ENCODE results near the gene DLGAP1. TPM values are rescaled to one million over a fixed set of nuclear protein-coding genes. Genes with fewer than 3 reads are reported as not detected.

DLGAP1 gene
- total RNA-seq, 6 experiments from 2014 or later = 0.19 to 1.3 (median 0.62) TPM

- no peak overlapping the region for H3K27ac Mint-ChIP-seq
- H3K27me3 Mint-ChIP-seq (ENCODE audit: insufficient read depth) = peaks cover 20% of the 10 kb centered on the region; the same call in 1 of the 2 replicates
Observed at GRCh38 chr18:3726238-3726951, 728.7 kb downstream of the DLGAP1 start.

GRCh38 chr18:3725115-3725514 lies 730.0 kb downstream of the DLGAP1 start:
- no peak for TF ChIP-seq CTCF (IDR thresholded peaks at IDR 0.05)
- H3K9me3 Mint-ChIP-seq = no peaks in the 10 kb centered on the region
- H3K27me3 Mint-ChIP-seq (ENCODE audit: insufficient read depth) = peaks cover 18% of the 10 kb centered on the region; the same call in 1 of the 2 replicates
- H3K27ac Mint-ChIP-seq = no peak overlapping the region
- DNase-seq = no peak
- no peak overlapping the region for H3K4me3 Mint-ChIP-seq
- no peaks in the 10 kb centered on the region for H3K36me3 Mint-ChIP-seq (ENCODE audit: low read depth)
- peaks cover 7% of the 10 kb centered on the region for H3K4me1 Mint-ChIP-seq (ENCODE audit: low read depth)

More at GRCh38 chr18:3726238-3726951, 728.7 kb downstream of the DLGAP1 start:
- TF ChIP-seq CTCF (IDR thresholded peaks at IDR 0.05) = no peak
- Mint-ChIP-seq H3K4me3 (no peak overlapping the region), H3K9me3 (no peaks in the 10 kb centered on the region), H3K4me1 (ENCODE audit: low read depth) (peaks cover 7% of the 10 kb centered on the region), H3K36me3 (ENCODE audit: low read depth) (no peaks in the 10 kb centered on the region)
- DNase-seq = no peak

- peaks cover 7% of the 10 kb centered on the region for H3K4me1 Mint-ChIP-seq (ENCODE audit: low read depth)
- no peak overlapping the region for H3K27ac Mint-ChIP-seq
- no peaks in the 10 kb centered on the region for H3K36me3 Mint-ChIP-seq (ENCODE audit: low read depth)
- DNase-seq = no peak
- no peak overlapping the region for H3K4me3 Mint-ChIP-seq
- no peaks in the 10 kb centered on the region for H3K9me3 Mint-ChIP-seq
- no peak for TF ChIP-seq CTCF (IDR thresholded peaks at IDR 0.05)
- peaks cover 21% of the 10 kb centered on the region; the same call in 1 of the 2 replicates for H3K27me3 Mint-ChIP-seq (ENCODE audit: insufficient read depth)
Observed at GRCh38 chr18:3723554-3723953, 731.6 kb downstream of the DLGAP1 start.

GRCh38 chr18:3722649-3723433 lies 732.3 kb downstream of the DLGAP1 start:
- Mint-ChIP-seq H3K4me3 (no peak overlapping the region), H3K9me3 (no peaks in the 10 kb centered on the region), H3K36me3 (ENCODE audit: low read depth) (no peaks in the 10 kb centered on the region), H3K4me1 (ENCODE audit: low read depth) (peaks cover 7% of the 10 kb centered on the region), H3K27ac (no peak overlapping the region), H3K27me3 (ENCODE audit: insufficient read depth) (peaks cover 28% of the 10 kb centered on the region; the same call in 1 of the 2 replicates)
- DNase-seq = no peak
- TF ChIP-seq CTCF (IDR thresholded peaks at IDR 0.05) = no peak

- TF ChIP-seq CTCF (IDR thresholded peaks at IDR 0.05) = no peak
- no peak overlapping the region for H3K4me3 Mint-ChIP-seq
- no peaks in the 10 kb centered on the region for H3K36me3 Mint-ChIP-seq (ENCODE audit: low read depth)
- peaks cover 23% of the 10 kb centered on the region; the same call in 1 of the 2 replicates for H3K27me3 Mint-ChIP-seq (ENCODE audit: insufficient read depth)
- no peak overlapping the region for H3K27ac Mint-ChIP-seq
- H3K4me1 Mint-ChIP-seq (ENCODE audit: low read depth) = peaks cover 7% of the 10 kb centered on the region
- no peaks in the 10 kb centered on the region for H3K9me3 Mint-ChIP-seq
- DNase-seq = no peak
Observed at GRCh38 chr18:3721771-3722648, 733.1 kb downstream of the DLGAP1 start.

All from HFFc6 (cell line).